ENCODE results near the gene PRKCA.

Gene PRKCA

GRCh38 chr17:66860204-66860603, 557.8 kb downstream of the PRKCA start:
- no peak for TF ChIP-seq CTCF (IDR thresholded peaks at IDR 0.05; ENCODE audit: low read depth, low read length)
- H3K4me3 ChIP-seq (ENCODE audit: low read depth, low read length): no peak overlapping the region

Data from WI38 (cell line).